ENCODE results near the gene HMGXB3.
A peak's percentile ranks its signal among the peaks of the same experiment; 100 is the strongest.

HMGXB3 gene

DNA sequence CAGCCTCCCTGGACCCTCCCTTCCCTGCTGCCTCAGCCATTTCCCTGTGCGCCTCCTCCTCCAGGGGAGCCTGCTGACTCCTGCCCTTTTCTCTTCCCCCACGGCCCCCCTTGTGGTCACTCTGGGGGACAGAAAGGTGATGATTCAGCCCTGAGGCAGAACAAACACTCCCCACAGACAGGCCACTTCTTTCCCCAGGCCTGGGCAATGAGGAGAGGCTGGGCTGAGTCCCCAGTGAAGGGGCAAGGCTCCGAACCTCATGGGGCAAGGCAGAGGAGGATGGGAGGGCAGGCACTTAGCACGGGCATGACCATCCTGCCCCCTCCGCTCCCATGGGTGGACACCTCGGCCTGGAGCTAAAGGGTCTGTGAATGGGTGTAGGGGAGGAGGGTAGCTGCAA, 64.8 kb downstream of the HMGXB3 start:
- H3K9me3 ChIP-seq (ENCODE audit: control insufficient read depth, low read length), result no peaks in the 10 kb centered on the region
- H3K4me2 ChIP-seq (ENCODE audit: low read length), result peak overlapping the region; percentile 7
- peaks cover 9% of the 10 kb centered on the region for H3K4me1 ChIP-seq
- no peak overlapping the region for H3K9ac ChIP-seq
- no peak overlapping the region for H3K27ac ChIP-seq
- H2AFZ ChIP-seq, result no peak overlapping the region
- H3K4me3 ChIP-seq (ENCODE audit: low read depth, low read length), result no peak overlapping the region
- H3K36me3 ChIP-seq (ENCODE audit: control insufficient read depth, insufficient read depth, low read length), result no peaks in the 10 kb centered on the region
- H3K27me3 ChIP-seq (ENCODE audit: control insufficient read depth, insufficient read depth, low read length), result no peaks in the 10 kb centered on the region
- no peaks in the 10 kb centered on the region for H3K79me2 ChIP-seq
- TF ChIP-seq, protein P1, sequence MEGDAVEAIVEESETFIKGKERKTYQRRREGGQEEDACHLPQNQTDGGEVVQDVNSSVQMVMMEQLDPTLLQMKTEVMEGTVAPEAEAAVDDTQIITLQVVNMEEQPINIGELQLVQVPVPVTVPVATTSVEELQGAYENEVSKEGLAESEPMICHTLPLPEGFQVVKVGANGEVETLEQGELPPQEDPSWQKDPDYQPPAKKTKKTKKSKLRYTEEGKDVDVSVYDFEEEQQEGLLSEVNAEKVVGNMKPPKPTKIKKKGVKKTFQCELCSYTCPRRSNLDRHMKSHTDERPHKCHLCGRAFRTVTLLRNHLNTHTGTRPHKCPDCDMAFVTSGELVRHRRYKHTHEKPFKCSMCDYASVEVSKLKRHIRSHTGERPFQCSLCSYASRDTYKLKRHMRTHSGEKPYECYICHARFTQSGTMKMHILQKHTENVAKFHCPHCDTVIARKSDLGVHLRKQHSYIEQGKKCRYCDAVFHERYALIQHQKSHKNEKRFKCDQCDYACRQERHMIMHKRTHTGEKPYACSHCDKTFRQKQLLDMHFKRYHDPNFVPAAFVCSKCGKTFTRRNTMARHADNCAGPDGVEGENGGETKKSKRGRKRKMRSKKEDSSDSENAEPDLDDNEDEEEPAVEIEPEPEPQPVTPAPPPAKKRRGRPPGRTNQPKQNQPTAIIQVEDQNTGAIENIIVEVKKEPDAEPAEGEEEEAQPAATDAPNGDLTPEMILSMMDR (IDR thresholded peaks at IDR 0.05), result no peak

DNA sequence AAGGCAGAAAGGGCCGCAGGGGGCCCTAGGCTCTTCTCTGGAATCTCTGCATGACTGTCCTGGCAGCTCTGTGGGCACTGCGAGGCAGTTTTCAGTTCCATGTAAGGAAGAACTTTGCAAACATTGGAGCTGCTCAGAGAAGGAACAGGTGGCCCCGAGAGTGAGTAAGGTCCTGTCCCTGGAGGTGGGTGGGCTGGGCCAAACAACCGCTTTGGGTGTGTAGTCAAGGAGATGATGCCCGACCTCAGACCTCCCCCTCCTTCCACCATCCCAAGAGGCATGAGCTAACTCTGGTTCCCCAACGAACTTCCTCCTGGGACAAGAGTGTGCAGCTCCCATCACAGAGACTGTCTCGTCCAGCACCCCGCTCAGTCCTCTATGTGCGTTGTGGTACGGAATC, 65.3 kb downstream of the HMGXB3 start:
- Histone ChIP-seq H3K27ac (no peak overlapping the region), H3K36me3 (ENCODE audit: control insufficient read depth, insufficient read depth, low read length) (no peaks in the 10 kb centered on the region)

DNA sequence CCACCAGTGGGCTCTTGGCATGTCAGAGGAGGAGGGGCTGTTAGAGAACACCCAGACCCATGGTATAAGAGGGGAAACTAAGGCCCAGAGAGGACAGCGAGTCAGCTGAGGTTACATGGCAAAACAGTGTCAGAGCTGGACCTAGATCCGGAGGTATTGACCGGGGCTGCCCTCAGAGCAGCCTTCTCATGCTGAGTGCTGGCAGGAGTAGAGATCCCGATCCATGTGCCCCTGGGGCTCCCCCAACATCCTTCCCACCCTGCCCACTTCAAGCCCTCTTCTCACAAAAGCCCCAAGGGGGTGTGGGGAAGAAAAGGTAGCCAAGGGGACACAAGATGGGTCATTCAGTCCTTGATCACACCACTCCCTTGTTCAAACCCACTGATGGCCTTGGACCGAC, 65.9 kb downstream of the HMGXB3 start:
- Histone ChIP-seq H3K4me1 (peaks cover 9% of the 10 kb centered on the region), H3K9me3 (ENCODE audit: control insufficient read depth, low read length) (no peaks in the 10 kb centered on the region), H3K4me2 (ENCODE audit: low read length) (no peak overlapping the region), H3K79me2 (no peaks in the 10 kb centered on the region), H3K4me3 (ENCODE audit: low read depth, low read length) (no peak overlapping the region), H3K9ac (no peak overlapping the region), H3K36me3 (ENCODE audit: control insufficient read depth, insufficient read depth, low read length) (no peaks in the 10 kb centered on the region), H2AFZ (no peak overlapping the region), H3K27me3 (ENCODE audit: control insufficient read depth, insufficient read depth, low read length) (no peaks in the 10 kb centered on the region), H3K27ac (no peak overlapping the region)
- TF ChIP-seq, protein P1 (IDR thresholded peaks at IDR 0.05), result no peak

More for the DNA sequence above, 65.3 kb downstream of the HMGXB3 start:
- no peaks in the 10 kb centered on the region for H3K27me3 ChIP-seq (ENCODE audit: control insufficient read depth, insufficient read depth, low read length)
- TF ChIP-seq, protein P1 (IDR thresholded peaks at IDR 0.05), result no peak
- H3K9me3 ChIP-seq (ENCODE audit: control insufficient read depth, low read length), result no peaks in the 10 kb centered on the region
- no peak overlapping the region for H2AFZ ChIP-seq
- no peaks in the 10 kb centered on the region for H3K79me2 ChIP-seq
- H3K9ac ChIP-seq, result no peak overlapping the region
- H3K4me3 ChIP-seq (ENCODE audit: low read depth, low read length), result no peak overlapping the region
- H3K4me2 ChIP-seq (ENCODE audit: low read length), result no peak overlapping the region
- peaks cover 9% of the 10 kb centered on the region for H3K4me1 ChIP-seq

DNA sequence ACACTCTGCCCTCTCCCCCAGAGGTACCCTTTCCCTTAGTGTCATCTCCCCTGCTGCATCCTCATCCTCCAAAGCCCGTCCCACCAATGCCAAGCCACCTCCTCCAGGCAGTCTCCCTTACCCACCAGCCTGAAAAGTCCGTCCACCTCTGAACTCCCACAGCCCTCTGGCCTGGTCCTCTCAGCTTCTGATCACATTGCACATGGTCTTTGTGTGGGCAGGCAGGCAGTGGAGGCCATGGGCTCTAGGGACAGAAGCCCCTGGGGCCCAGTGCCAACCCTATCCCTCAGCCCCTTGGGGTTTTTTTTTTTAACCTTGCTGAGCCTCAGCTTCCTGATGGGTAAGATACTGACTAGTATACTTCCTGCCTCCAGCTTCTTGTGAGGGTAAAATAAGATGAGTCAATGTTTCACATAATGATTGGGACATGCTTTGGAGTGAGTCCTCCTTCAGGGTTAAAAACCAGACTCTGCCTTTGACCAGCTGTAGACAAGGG, 66.4 kb downstream of the HMGXB3 start:
- Histone ChIP-seq H3K4me3 (ENCODE audit: low read depth, low read length) (no peak overlapping the region), H3K36me3 (ENCODE audit: control insufficient read depth, insufficient read depth, low read length) (no peaks in the 10 kb centered on the region), H3K27me3 (ENCODE audit: control insufficient read depth, insufficient read depth, low read length) (no peaks in the 10 kb centered on the region), H3K9ac (no peak overlapping the region), H3K79me2 (no peaks in the 10 kb centered on the region), H2AFZ (no peak overlapping the region), H3K4me2 (ENCODE audit: low read length) (no peak overlapping the region), H3K4me1 (peaks cover 9% of the 10 kb centered on the region), H3K27ac (no peak overlapping the region), H3K9me3 (ENCODE audit: control insufficient read depth, low read length) (no peaks in the 10 kb centered on the region)
- TF ChIP-seq, protein P1 (IDR thresholded peaks at IDR 0.05), result no peak

DNA sequence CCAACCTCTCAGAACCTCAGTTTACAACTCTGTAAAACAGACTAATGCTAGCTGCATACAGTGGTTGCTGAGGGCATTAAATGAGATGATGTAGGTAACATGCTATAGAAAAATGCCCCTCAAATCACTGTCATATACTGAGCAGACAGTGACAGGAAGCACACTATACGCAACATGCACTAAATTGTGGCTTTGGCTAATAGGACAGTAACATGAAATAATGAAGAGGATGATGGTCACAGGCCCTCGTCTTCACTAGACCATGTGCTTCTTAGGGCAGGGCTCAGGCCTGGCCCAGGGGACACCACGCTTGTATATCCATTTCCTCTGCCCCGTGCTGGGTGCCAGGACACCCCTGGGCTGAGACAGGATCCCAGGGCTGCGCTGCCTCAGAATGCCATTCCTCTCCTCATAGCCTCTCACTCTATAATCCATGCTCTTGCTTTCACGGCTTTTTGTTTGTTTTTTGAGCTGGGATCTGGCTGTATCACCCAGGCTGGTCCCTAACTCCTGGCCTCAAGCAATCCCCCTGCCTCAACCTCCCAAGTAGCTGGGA, 66.9 kb downstream of the HMGXB3 start:
- Histone ChIP-seq H3K27me3 (ENCODE audit: control insufficient read depth, insufficient read depth, low read length) (no peaks in the 10 kb centered on the region), H3K4me1 (peaks cover 9% of the 10 kb centered on the region), H3K27ac (no peak overlapping the region), H3K36me3 (ENCODE audit: control insufficient read depth, insufficient read depth, low read length) (no peaks in the 10 kb centered on the region), H3K4me3 (ENCODE audit: low read depth, low read length) (no peak overlapping the region), H3K79me2 (no peaks in the 10 kb centered on the region), H3K4me2 (ENCODE audit: low read length) (no peak overlapping the region), H3K9me3 (ENCODE audit: control insufficient read depth, low read length) (no peaks in the 10 kb centered on the region), H3K9ac (no peak overlapping the region), H2AFZ (no peak overlapping the region)
- TF ChIP-seq, protein P1 (IDR thresholded peaks at IDR 0.05), result no peak
